Calu3 (cell line): Measurements from ENCODE around the gene ZNF687. TPM values are rescaled to one million over a fixed set of nuclear protein-coding genes. Genes with fewer than 3 reads are reported as not detected.

ENCODE experiments used
- BruUV-seq: library from RNA; stranded (reverse); fragments of 400-500 nt; replicated peaks from 2 replicates; lab custom pipeline; 2021; lab: Mats Ljungman, UMichigan
- CTCF ChIA-PET: fragments of 300-600 bp; sonication (Branson Sonifier 250); formaldehyde crosslinking; loops from one replicate; lab custom pipeline; 2022; ENCODE audit warnings: antibody characterized with exemption; lab: Charles Lee
- DNase-seq: peaks from one replicate; pipeline ENCODE4 v3.0.0; 2022
- H3K27ac Mint-ChIP-seq: one replicate; pipeline ENCODE4 v1.8.0; 2022; ENCODE audit warnings: mixed read lengths; ENCODE audit not compliant: unreplicated experiment
- H3K27me3 Mint-ChIP-seq: one replicate; pipeline ENCODE4 v1.8.0; 2022; ENCODE audit warnings: mixed read lengths; ENCODE audit not compliant: unreplicated experiment
- H3K36me3 Mint-ChIP-seq: one replicate; pipeline ENCODE4 v1.8.0; 2022; ENCODE audit warnings: mild to moderate bottlenecking, moderate library complexity, mixed read lengths; ENCODE audit not compliant: insufficient read depth, unreplicated experiment
- H3K4me1 Mint-ChIP-seq: one replicate; pipeline ENCODE4 v1.8.0; 2022; ENCODE audit warnings: mild to moderate bottlenecking, low read depth, mixed read lengths; ENCODE audit not compliant: unreplicated experiment
- H3K4me3 Mint-ChIP-seq: one replicate; pipeline ENCODE4 v1.8.0; 2022; ENCODE audit warnings: mild to moderate bottlenecking, low read depth, moderate library complexity, mixed read lengths; ENCODE audit not compliant: unreplicated experiment
- H3K9me3 Mint-ChIP-seq: one replicate; pipeline ENCODE4 v1.8.0; 2022; ENCODE audit warnings: low read depth, mixed read lengths; ENCODE audit not compliant: unreplicated experiment
- CTCF ChIP-seq: fragments of 200-600 bp; IDR thresholded peaks from one replicate; pipeline ENCODE4 v1.8.0; 2022; ENCODE audit warnings: antibody characterized with exemption; ENCODE audit not compliant: unreplicated experiment
- intact Hi-C: fragments of 100-400 bp; cut with micrococcal nuclease; formaldehyde crosslinking; loops from one replicate; pipeline ENCODE4 v1.10.0; 2022; ENCODE audit not compliant: unreplicated experiment
- total RNA-seq: library from RNA; stranded (reverse); gene quantifications from 2 replicates; pipeline ENCODE4 v1.2.3, GENCODE V29; 2022

ZNF687 gene
- total RNA-seq, 1 experiment from 2014 or later, result 42.9 TPM

DNA sequence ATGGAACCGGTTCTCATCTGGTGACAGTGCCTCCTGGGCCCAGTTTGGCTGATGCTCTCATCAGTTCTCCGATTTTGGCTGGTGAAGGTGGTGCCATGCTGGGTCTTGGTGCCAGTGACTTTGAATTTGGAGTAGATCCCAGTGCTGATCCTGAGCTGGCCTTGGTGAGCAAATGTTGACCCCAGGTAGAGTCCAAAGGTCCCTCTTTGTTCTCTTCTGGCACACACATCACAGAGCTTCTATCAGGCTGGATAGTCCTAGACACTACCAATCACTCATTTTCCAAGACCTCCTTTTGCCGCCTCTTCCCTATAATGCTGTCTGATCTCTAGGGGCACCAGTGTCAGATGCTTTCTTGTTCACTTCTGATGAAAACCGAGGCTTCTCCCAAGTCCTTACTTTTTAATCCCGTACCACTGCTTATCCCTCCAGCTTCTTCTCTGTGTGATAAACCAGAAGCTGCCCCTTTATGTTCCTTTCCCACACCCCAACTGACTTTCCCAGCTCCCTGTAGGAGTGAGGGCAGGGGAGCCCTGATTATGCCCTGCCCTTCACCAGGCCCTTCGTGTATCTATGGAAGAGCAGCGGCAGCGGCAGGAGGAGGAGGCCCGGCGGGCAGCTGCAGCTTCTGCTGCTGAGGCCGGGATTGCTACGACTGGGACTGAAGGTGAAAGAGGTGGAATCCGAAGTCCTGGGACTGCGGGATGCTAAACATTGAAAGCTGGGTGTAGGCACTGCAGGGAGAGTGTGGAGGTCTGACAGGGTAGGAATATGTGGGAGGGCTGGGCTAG lies 16.5 kb upstream of the ZNF687 start:
- no peaks in the 10 kb centered on the region for H3K4me1 Mint-ChIP-seq
- BruUV-seq, result TSS peak; percentile 9
- DNase-seq, result no peak
- H3K9me3 Mint-ChIP-seq, result no peaks in the 10 kb centered on the region
- no peaks in the 10 kb centered on the region for H3K27me3 Mint-ChIP-seq
- CTCF ChIA-PET, result interaction anchor here (0.6 to 1.4 kb wide), 2 partner anchors 13 to 35 kb away, joined by 3 to 8 read pairs; no protein-coding TSS in a partner anchor
- H3K36me3 Mint-ChIP-seq, result peaks cover 60% of the 10 kb centered on the region
- no peak overlapping the region for H3K27ac Mint-ChIP-seq
- no peak overlapping the region for H3K4me3 Mint-ChIP-seq
- no peak for TF ChIP-seq CTCF
- intact Hi-C loops, result no loop called here

DNA sequence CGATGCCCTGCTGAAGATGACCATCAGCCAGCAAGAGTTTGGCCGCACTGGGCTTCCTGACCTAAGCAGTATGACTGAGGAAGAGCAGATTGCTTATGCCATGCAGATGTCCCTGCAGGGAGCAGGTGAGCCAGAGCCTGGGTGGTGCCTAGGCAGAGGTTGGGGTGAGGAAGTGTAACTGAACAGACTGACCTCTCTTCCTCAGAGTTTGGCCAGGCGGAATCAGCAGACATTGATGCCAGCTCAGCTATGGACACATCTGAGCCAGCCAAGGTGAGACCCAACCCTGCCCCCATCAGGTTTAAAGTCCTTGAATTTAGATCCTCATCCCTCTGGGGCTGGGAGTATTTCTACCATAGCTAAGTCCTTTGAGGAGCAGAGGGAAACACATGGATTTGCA lies 15.8 kb upstream of the ZNF687 start:
- no peak for DNase-seq
- no peak for TF ChIP-seq CTCF
- Mint-ChIP-seq H3K36me3 (peaks cover 62% of the 10 kb centered on the region), H3K27ac (no peak overlapping the region), H3K27me3 (no peaks in the 10 kb centered on the region), H3K4me3 (no peak overlapping the region), H3K9me3 (no peaks in the 10 kb centered on the region), H3K4me1 (no peaks in the 10 kb centered on the region)
- CTCF ChIA-PET, result interaction anchor here (0.6 to 1.4 kb wide), 2 partner anchors 13 to 35 kb away, joined by 3 to 8 read pairs; no protein-coding TSS in a partner anchor
- BruUV-seq, result no TSS peak
- intact Hi-C loops, result no loop called here

GRCh38 chr1:151266821-151267220 lies 15.3 kb upstream of the ZNF687 start:
- H3K27me3 Mint-ChIP-seq, result no peaks in the 10 kb centered on the region
- peaks cover 60% of the 10 kb centered on the region for H3K36me3 Mint-ChIP-seq
- TF ChIP-seq CTCF, result no peak
- no peak overlapping the region for H3K4me3 Mint-ChIP-seq
- no TSS peak for BruUV-seq
- intact Hi-C loops, result no loop called here
- DNase-seq, result no peak
- H3K4me1 Mint-ChIP-seq, result no peaks in the 10 kb centered on the region
- CTCF ChIA-PET, result interaction anchor here (1.4 kb wide), 1 partner anchor 34 kb away, joined by 3 read pairs; no protein-coding TSS in a partner anchor
- H3K27ac Mint-ChIP-seq, result no peak overlapping the region
- H3K9me3 Mint-ChIP-seq, result no peaks in the 10 kb centered on the region

DNA sequence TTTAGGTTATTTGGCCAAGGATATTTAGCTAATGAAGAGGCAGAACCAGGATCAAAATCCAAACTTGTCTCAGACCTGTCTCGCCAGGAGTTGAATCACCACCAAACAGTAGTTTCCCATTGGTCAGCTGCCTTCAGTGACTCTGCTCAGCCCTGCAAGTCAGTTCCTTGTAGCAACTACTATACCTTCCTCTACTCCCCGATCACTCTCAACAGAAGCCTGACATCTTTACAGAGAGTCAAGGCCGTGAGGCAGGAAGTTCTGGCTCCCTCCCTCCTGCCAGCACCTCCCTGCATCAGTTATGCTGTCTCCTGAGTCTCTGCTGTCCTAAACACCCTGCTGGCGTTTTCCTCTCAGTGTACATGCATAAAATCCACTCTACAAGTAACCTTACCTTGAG lies 14.3 kb upstream of the ZNF687 start:
- Mint-ChIP-seq H3K36me3 (peaks cover 51% of the 10 kb centered on the region), H3K9me3 (no peaks in the 10 kb centered on the region), H3K4me1 (no peaks in the 10 kb centered on the region), H3K4me3 (no peak overlapping the region), H3K27me3 (no peaks in the 10 kb centered on the region), H3K27ac (no peak overlapping the region)
- no peak for TF ChIP-seq CTCF
- intact Hi-C loops, result no loop called here
- CTCF ChIA-PET, result interaction anchor here (0.6 kb wide), 1 partner anchor 209 kb away, joined by 3 read pairs; the partner anchor contains the start of gene CDC42SE1
- no TSS peak for BruUV-seq
- no peak for DNase-seq
